GM21717 (cell line): ENCODE measurements around the gene EXOSC7.
"Not testable (repeated sequence)": the region's sequence is repeated elsewhere in the genome, so short reads cannot be mapped to it uniquely, and the experiment has no call there.

ENCODE experiments used
- ATAC-seq: cut with Tn5 transposase; IDR thresholded peaks from one replicate; pipeline ENCODE4 v1.9.1; 2021; ENCODE audit warnings: mild to moderate bottlenecking, moderate library complexity; ENCODE audit not compliant: unreplicated experiment

EXOSC7 gene

DNA sequence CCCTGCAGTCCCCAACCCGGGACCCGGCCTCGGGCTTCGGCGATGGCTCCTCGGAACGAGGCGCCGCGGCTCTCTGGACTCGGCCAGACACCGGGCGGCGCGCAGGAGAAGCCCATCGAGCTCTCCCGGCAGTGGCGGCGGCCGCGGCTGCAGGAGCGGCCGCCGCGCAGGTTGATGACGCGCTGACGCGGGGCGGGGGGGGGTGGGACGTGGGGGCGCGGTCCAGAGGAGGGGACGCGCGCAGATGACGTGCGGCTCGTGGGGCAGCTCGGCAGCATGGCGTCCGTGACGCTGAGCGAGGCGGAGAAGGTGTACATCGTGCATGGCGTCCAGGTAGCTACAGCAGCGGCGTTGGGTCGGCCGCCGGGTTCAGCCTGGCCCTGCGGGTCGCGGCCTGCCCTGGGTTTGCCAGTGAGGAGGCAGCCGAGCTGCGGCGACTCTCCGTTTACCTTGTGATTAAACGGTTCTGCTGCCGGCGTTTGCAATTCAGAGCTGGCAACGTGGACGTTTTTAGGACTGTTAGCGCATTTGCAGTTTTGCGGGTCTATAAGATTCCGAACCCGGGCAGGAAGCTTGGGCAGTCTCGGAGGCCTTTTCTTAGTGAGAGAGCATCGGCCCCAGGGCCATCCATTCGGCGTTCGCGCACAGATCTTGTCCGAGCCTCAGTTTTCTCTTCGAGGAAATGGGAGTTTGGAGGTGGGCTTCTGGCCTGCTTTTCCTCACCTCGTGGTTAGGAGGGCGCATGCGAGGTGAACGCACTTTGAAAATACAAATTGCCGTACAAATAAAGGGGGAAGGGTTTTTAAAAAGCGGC is at the start of gene EXOSC7, which contains the start of gene ZDHHC3:
Gene EXOSC7, plus strand, starts transcription at position 243 of the 814 bp plus-strand sequence. Its CDS starts 34 bp downstream, at position 277.
Gene ZDHHC3, minus strand, starts transcription at position 173 of the 814 bp plus-strand sequence. CDS start 16,738 bp downstream, outside the sequence.
- peak; percentile 68 for ATAC-seq

DNA sequence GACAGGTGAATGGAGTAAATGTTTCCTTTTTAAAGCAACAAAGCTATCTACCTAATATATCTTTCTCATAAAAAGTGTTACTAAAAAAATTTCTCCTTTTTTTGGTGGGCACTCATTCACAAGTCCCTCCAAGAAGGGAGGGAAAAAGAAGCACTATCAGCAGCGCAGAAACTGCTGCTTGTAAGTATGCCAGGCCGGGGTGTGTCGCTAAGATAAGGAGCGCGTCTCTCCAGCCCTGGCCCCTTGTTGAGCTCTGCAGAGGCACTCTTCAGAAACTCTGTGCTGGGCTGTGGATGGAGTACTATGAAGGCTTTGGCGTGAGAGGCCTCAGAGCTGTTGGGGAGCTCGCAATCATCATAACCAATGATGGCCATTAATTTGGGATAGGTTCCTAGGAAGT is 49.1 kb upstream of the EXOSC7 start:
- ATAC-seq, result no peak

DNA sequence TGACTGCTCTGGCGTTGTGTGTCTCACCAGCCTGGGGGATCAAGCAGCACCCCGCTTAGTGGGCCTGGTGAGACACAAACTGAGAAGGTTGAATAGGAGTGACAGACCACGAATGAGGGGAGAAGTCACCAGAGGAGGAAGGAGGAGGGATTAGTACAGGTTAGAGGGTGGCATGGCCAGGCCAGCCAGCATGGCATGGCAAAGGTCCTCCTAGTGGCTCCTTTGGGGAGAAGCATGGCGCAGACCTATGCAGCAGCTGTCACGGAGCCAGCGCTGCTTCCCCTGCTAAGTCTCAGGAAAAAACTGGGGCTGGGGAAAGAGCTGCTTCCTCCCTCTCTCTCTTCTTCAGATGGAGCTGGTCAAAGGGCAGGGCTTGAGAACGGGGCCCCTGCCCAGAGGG is 48.7 kb upstream of the EXOSC7 start:
- no peak for ATAC-seq

DNA sequence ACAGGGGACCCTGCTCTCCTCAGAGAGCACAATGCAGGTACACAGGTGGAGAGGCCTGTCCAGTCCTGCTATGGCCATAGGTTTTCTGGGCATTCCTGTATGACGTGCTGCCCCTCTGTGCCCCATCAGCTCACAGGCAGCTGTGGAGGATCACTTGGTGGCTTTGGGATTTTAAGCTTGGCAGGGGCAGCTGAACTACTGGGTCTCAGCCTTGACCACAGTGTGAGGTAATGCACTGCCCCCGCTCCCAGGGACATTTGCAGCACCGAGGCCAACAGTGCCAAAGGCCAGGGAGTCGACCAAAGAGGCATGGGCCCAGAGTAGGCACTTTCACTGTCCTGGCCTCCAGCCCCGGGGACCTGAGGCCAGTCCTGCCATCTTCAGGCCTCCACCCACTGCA is 46.3 kb upstream of the EXOSC7 start:
- ATAC-seq, result no peak

DNA sequence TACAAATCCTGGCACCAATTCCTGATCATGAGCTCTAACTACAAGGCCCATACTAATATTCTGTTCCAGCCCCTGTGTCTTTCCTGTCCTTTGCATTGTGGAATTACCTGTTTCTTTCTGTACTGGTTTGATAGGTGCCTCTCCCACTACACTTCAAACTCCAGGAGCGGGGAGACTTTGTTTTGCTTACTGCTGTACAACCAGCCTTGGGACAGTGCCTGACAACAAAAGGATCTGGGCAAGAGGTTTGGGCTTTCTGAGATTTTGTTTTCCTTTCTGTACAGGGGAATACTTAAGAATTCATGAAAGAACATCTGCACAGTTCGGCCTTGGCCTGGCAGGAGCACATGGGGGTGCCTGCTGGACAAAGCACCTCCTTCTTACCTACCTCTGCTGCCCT is 45.1 kb upstream of the EXOSC7 start:
- no peak for ATAC-seq

DNA sequence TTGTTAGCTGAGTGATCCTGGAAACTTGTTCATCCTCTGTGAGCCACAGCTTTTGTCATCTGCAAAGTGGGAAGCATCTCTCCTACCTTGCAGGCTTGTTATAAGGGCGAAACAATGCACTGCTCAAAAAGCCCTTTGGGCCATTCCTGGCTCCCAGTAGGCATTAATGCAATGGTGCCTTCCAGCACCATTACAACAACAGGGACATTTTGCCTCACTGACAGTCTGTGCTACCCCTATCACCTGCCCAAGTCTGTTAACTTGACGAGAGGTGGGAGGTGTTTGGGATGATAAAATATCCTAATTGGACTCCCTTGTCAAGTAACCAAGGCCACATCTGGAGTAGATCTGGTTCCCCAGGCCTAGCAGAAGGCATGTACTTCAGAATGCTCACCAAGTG is 44.3 kb upstream of the EXOSC7 start:
- ATAC-seq, result no peak

DNA sequence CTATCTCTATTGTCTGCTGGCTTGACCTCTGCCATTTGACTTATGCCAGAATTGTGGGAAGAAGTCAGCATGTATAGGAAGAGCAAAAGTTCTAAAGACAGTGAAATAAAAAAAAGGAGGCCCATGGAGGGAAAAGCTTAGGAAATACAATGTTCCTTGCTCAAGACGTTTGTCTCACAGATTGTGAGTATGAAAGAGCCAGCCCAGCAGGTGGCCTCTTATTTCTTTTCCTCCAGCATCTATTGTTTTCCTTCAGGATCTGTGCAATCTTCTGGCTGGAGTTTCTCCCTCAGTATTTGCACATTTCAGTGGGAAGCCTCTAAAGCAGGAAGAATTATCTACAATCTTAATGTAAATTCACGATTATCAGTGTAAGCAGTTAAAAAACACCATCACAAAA is 43.8 kb upstream of the EXOSC7 start:
- no peak for ATAC-seq

DNA sequence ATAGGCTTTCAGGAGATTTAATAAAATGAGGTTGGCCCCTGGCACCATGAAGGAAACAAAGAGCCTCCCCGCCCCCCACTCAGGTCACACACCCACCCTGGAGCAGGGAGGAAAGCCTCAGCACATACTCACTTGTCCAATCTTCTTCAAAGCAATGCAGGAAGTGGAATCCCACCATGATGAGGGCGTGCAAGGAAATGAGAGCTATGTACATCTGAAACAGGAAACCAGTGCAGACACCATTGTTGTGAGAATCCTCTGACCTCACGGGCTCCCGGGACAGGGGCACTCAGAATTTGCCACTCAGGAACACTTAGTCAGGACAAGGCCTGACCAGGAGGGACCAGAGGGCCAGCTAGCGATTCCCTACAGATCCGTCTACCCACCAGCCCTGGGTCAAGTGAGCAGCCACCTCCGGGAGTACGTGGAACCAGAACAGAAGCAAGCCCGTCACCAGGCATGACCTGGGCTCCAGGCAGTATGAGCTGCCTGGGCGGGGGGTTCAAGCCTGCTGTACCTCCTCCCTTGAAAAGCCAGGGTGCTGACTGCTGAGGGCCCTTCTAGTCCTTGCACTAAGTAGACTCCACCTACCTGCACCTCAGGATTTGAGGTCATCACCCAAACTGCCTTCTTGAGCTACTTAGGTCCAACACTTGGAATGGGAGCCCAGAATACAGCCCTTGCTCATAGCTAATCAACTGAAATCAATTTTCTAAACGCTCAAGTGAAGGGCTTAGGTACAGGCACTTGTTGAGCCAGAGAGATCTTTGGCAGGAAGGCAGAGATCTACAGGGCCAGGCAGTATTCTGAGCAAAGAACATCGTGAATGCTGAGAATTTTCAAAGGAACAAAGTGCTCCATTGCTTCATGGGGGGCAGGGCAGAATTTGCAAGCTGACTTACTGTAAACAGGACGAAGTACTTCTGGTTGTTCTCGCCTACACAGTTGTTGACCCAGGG is 42.8 kb upstream of the EXOSC7 start:
- no peak for ATAC-seq

DNA sequence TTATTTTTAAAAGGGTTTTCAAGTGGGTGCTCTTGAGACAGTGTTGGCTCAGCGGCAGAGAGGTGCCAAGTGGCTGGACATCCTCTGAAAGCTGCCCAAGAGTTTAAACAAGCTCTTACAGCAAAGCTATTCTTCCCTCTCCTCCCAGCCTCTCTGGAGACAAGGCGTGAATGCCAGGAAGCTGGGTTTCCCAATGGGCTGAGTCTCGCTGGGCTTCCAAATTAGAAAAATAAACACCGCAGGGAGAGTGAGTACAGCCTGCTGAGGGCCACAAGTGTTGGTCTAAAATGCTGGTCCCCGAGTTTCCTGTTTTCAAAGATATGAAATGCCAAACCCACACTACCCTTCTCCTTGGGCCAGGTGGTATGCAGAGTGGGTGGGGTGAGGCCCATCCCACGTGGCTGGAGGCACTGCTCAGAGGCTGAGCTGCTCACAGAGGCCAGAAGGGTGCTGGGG is 36.4 kb upstream of the EXOSC7 start:
- ATAC-seq, result no peak

DNA sequence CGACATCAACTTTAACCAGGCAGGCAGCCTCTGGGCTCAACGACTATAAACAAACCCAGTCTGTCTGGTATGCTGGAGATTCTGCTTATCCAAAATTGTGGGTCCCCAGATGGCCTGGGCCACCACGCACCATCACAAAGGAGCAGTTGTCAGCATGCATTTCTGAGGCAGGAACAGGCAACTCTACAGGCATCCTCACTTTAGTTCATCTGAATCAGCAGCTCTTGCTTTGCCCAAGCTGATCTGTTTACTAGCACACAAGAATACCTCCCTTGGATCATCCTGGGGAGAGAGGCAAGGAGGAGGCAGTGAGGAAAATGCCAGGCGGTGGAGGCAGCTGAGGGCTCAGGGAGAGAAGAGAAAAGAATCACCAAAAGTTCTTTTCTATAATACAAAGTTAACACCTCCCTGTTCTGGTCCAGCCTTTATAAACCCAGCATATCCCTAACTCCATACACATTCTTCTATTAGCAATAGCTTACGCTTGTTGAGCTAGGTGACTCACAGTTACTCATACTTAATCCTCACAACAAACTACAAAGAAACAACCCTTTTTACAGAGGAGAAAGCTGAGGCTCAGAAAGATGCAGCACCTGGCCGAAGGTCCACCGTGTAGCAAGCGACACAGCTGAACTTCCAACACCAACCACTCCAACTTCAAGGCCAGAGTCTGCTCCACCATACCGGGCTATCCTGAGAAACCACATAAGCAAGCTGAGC is 33.7 kb upstream of the EXOSC7 start:
- no peak for ATAC-seq

DNA sequence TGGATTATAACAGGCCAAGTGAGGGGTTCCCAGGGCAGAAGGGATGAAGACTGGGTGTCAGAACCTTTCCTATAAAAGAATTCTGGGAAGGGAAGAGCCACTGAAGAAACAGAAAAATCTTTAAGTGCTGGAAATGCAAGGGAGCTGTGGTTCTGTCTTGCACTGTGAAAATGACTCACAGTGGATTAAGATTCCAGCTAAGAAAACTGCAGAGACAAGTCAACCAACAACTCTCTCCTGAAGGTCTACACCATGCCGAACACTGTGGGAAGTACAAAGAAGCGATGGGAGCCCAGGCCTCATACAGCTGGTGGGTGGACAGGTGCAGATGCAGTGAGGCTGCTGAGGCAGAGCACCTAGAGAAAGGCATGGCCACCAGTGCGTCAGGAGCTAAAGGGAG is 27.8 kb upstream of the EXOSC7 start:
- ATAC-seq, result no peak

DNA sequence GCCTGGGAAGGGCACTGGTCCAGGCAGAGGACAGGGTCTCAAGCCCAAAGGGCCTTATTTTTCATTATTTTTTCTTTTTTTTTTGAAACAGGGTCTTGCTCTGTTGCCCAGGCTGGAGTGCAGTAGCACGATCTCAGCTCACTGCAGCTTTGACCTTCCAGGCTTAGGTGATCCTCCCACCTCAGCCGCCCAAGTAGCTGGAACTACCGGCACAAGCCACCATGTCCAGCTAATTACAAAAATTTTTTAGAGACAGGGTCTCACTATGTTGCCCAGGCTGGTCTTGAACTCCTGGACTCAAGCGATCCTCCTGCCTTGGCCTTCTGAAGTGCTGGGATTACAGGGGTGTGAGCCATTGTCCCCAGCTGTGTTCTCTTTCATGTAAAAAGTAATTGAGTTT is 26.3 kb upstream of the EXOSC7 start:
- not testable (repeated sequence) for ATAC-seq

DNA sequence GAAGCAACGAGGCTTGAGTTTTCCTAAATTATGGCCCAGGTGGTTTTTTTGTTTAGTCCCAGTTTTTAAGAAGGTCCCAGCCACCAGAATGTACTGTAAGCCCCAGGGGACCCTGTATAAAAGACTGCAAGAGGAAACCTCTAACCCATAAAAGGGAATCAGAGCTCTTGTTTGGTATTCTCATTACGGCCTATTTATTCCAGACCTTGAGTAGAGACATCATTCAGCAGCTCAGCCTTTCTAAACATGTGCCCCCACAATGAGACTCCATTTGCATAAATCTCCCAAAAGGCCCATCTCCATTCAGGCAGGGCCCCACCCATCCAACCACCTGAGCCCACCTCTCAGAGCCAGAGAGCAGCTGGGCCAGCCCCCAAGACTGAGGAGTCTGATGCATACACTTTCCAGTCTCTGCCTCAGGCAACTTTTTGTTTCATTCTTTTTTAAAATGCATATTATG is 25.7 kb upstream of the EXOSC7 start:
- ATAC-seq, result no peak

DNA sequence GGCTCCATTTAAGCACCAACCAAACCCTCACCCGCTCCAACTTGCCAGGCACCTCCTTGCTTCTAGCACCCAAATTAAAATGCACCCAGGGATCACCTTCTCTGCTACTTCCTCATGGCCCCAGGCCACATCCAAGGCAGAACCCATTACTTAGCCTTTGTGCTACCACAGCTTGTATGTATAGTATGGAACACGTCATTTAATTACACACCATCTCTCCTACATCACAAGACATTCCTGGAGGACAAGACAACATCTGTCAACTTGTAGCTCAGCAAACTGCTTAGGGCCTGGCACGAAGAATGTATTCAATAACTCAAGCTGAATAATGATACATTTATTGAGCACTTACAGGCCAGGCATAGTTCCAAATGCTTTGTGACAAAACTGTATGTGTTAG is 23.4 kb upstream of the EXOSC7 start:
- no peak for ATAC-seq

DNA sequence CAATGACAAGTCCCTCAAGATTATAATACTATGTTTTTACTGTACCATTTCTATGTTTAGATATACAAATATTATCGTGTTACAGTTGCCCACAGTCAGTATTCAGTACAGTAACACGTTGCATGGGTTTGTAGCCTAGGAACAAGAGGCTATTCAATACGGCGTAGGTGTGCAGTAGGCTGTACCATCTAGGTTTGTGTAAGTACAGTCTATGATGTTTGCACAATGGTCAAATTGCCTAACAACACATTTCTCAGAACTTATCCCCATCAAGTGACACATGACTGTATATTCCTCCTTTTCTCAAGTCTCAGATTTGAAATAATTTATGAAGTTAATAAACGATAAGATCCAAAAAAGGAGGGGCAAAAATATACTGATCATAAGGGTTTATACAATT is 21.7 kb upstream of the EXOSC7 start:
- no peak for ATAC-seq

DNA sequence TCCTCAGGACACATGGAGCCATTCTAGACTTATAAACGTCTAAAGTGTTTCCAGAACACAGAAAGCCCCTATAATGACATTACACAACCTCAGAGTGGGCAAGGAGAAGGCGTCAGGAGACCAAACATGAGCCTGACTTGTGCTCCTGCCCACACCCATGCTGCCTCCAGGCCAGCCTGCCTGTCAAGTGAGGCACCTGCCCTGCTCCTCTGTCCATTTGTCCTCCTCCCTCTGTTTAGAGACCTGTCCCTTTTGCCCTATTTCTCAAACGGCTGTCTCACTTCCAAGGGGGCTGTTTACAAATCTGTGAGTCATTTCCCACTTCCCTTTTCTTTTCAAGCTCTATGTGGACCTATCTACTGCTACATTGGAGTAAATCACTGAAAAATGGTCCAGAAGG is 21.1 kb upstream of the EXOSC7 start:
- peak; percentile 70 for ATAC-seq

DNA sequence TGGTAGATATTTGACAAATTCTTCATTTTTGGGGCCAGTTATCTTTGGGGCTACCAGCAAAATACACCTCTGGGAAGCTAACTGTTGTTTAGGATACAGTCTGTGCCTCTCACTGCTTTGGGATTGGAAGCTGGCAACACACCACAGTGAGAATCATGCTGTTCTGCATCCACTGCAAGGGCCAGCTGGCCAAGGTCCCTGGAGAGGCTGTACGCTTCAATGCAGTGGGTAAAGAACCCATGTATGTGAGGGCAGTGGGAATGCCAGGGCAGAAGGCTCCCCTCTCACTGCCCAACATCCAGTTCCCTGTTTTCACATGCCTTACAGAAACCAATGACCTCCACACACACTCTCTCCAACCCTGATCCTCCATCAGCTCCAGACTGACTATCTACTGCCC is 20.1 kb upstream of the EXOSC7 start:
- ATAC-seq, result no peak

DNA sequence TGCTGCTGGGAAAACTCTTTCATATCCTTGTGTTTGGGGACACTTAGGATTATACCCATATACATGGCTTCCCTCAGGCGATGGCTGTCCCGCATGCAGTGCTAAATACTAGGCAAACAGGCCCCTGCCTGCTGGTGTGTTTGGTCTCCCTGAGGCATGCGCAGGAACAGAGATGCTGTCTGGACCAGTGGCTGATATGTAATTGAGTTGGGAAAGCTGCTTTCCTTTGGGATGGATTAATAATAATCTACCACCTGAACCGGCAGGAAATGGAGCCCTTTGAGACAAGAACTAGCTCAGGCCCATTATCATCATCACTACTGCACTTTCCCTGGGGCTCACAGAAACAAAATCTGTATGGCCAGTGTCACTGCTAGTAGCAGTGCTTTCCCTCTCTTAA is 18.1 kb upstream of the EXOSC7 start:
- ATAC-seq, result no peak

DNA sequence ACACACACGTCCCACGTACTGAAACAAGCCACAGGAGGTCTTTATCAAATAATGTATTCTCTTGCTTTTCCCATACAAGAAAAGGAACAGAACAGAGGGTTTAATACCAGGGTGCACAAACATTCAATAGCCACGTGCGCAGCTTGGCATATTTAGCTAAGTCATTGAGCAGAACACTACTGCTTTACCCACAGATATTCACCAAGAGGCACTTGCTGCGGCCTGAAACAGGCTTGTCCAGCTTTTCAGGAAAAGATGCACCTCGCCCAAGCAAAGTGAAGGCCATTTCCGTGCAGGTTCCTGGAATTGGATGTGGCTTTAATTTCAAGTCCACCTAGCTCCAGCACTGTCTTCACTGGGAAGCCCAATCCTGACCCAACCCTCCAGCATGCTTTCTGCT is 17.7 kb upstream of the EXOSC7 start:
- no peak for ATAC-seq

DNA sequence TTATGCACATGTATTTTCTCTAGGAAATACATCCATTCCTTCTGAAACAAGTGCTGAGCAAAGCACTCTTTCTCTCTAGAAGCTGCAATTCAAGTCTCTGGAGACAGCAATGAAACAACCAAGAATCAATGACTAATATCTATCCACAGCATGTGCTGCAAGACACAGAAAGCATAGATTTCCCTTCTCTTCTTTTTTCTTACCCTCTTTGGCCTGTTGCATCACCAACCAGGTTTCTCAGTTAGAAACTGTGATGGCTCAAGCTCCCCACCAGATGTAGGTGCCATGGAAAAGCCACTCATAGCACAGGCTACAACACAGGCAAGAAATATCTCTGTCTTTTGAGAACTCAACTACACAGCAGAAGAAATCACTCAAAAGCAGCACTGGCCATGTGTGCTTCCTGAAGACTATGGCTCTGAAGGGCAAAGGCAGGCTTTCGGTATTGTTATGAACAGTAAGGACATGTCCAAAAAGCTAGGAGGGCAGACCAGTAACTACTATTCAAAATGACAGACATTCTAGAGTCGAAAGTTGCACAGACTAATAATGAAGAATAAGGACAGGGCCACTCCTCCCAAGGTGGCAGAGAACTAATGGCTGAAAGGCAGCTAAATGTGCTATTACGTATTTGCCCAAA is 15.5 kb upstream of the EXOSC7 start:
- no peak for ATAC-seq
